ENCODE results near the gene EHBP1.

The EHBP1 gene

DNA sequence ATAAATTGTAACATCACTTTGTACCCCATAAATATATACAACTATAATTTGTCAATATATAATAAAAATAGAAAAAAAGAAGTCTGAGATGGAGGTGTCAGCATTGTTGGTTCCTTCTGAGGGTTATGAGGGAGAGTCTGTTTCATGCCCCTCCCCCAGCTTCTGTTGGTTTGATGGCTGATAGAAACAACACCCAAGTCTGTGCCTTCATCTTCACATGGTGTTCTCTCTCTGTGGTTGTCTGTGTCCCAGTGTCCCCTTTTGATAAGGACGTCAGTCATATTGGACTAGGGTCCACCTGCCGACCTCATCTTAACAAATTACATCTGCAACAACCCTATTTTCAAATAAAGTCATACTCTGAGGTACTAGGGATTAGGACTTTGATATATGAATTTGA, 20.3 kb upstream of the EHBP1 start:
- H3K79me2 ChIP-seq, result no peaks in the 10 kb centered on the region
- H3K9ac ChIP-seq, result no peak overlapping the region
- no peak overlapping the region for H3K4me3 ChIP-seq (ENCODE audit: low read depth, low read length)
- TF ChIP-seq CTCF (IDR thresholded peaks at IDR 0.05), result no peak
- no peaks in the 10 kb centered on the region for H3K9me3 ChIP-seq (ENCODE audit: control insufficient read depth, low read length)
- H3K36me3 ChIP-seq (ENCODE audit: control insufficient read depth, insufficient read depth, low read length), result no peaks in the 10 kb centered on the region
- H3K4me1 ChIP-seq, result no peaks in the 10 kb centered on the region
- no peak overlapping the region for H3K27ac ChIP-seq
- H3K27me3 ChIP-seq (ENCODE audit: control insufficient read depth, insufficient read depth, low read length), result no peaks in the 10 kb centered on the region
- no peak overlapping the region for H3K4me2 ChIP-seq (ENCODE audit: low read length)
- H2AFZ ChIP-seq, result no peak overlapping the region

DNA sequence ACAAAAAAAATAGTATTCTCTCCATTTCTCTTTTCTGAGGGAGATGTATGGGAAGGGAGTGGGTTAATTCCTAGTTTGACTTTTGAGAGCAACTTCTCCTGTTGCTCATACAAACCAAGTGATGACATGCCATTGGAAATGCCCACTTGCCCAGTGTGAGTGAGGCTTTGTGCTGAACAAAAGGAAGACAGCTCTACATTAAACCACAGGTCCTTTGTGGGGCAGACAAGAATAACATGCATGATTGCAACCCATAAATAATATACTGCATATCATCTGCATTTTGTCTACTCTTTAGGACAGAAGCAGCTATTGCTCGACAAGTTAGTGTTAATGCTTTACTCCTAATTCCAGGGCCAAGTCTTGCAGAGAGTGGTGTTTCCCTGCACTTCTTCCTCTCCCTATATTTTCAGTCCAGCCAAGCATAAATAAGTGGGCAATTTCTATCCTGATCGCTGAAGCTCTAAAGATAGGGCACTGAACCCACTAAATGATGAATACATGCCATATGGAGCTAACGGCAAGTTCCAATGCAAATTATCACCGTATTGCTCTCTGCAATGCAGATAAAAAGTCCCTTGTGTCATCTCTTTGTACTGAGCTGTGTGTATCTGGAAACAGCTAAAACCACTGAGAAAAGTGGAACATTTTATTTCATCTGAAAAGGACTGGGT, 19.4 kb upstream of the EHBP1 start:
- H3K27ac ChIP-seq, result no peak overlapping the region
- no peak overlapping the region for H3K4me3 ChIP-seq (ENCODE audit: low read depth, low read length)
- TF ChIP-seq CTCF (IDR thresholded peaks at IDR 0.05), result no peak
- no peaks in the 10 kb centered on the region for H3K27me3 ChIP-seq (ENCODE audit: control insufficient read depth, insufficient read depth, low read length)
- H2AFZ ChIP-seq, result no peak overlapping the region
- H3K4me1 ChIP-seq, result no peaks in the 10 kb centered on the region
- no peaks in the 10 kb centered on the region for H3K9me3 ChIP-seq (ENCODE audit: control insufficient read depth, low read length)
- H3K36me3 ChIP-seq (ENCODE audit: control insufficient read depth, insufficient read depth, low read length), result no peaks in the 10 kb centered on the region
- no peaks in the 10 kb centered on the region for H3K79me2 ChIP-seq
- H3K9ac ChIP-seq, result no peak overlapping the region
- no peak overlapping the region for H3K4me2 ChIP-seq (ENCODE audit: low read length)

- Histone ChIP-seq H3K9me3 (ENCODE audit: control insufficient read depth, low read length) (no peaks in the 10 kb centered on the region), H3K36me3 (ENCODE audit: control insufficient read depth, insufficient read depth, low read length) (no peaks in the 10 kb centered on the region), H2AFZ (no peak overlapping the region), H3K4me1 (no peaks in the 10 kb centered on the region), H3K79me2 (no peaks in the 10 kb centered on the region), H3K9ac (no peak overlapping the region), H3K27ac (no peak overlapping the region), H3K4me3 (ENCODE audit: low read depth, low read length) (no peak overlapping the region), H3K4me2 (ENCODE audit: low read length) (no peak overlapping the region), H3K27me3 (ENCODE audit: control insufficient read depth, insufficient read depth, low read length) (no peaks in the 10 kb centered on the region)
- no peak for TF ChIP-seq CTCF (IDR thresholded peaks at IDR 0.05)
These were observed 17.9 kb upstream of the EHBP1 start for GRCh38 chr2:62687636-62688035.

DNA sequence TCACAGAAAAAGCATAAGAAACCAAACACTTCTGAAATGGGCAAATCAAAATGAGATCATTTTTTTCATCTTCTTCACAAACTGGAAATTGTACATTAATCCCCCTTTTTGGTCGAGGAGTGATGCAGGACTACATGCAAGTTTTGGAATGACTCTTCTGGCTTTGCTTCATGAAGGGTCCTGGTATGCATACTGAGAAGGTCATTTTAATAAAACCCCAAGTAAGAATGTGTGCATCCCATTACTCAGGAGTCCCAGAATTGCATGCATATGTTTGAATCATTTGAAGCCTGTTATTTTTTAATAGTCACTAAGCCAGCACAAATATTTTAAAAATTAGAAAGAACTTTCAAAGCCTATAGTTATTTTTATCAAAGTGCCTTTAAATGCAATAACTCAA, 16.7 kb upstream of the EHBP1 start:
- no peaks in the 10 kb centered on the region for H3K27me3 ChIP-seq (ENCODE audit: control insufficient read depth, insufficient read depth, low read length)
- no peak overlapping the region for H2AFZ ChIP-seq
- H3K4me2 ChIP-seq (ENCODE audit: low read length), result no peak overlapping the region
- no peak overlapping the region for H3K27ac ChIP-seq
- no peak for TF ChIP-seq CTCF (IDR thresholded peaks at IDR 0.05)
- H3K79me2 ChIP-seq, result no peaks in the 10 kb centered on the region
- no peaks in the 10 kb centered on the region for H3K36me3 ChIP-seq (ENCODE audit: control insufficient read depth, insufficient read depth, low read length)
- no peaks in the 10 kb centered on the region for H3K9me3 ChIP-seq (ENCODE audit: control insufficient read depth, low read length)
- no peak overlapping the region for H3K9ac ChIP-seq
- no peaks in the 10 kb centered on the region for H3K4me1 ChIP-seq
- no peak overlapping the region for H3K4me3 ChIP-seq (ENCODE audit: low read depth, low read length)

DNA sequence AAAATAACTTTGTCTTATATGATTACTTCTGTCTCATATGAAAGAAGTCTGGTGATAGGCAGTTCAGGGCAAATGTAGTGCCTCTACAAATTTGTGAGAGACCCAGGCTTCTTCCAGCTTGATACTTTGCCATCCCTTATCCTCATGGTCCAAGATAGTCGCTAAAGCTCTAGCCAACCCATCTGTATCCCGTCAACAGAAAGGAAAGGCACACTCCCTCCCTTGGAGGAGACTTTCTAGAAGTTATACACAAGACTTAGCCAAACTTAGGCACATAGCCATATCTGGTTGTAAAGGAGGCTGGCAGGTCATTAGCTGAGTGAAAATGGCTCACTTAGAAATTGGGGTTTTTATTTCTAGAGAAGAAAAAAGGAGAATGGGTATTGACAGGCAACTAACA, 14.3 kb upstream of the EHBP1 start:
- H3K27me3 ChIP-seq (ENCODE audit: control insufficient read depth, insufficient read depth, low read length), result no peaks in the 10 kb centered on the region
- H3K79me2 ChIP-seq, result no peaks in the 10 kb centered on the region
- H3K4me3 ChIP-seq (ENCODE audit: low read depth, low read length), result no peak overlapping the region
- no peaks in the 10 kb centered on the region for H3K9me3 ChIP-seq (ENCODE audit: control insufficient read depth, low read length)
- no peak overlapping the region for H2AFZ ChIP-seq
- H3K27ac ChIP-seq, result no peak overlapping the region
- H3K4me1 ChIP-seq, result no peaks in the 10 kb centered on the region
- no peak overlapping the region for H3K9ac ChIP-seq
- no peak for TF ChIP-seq CTCF (IDR thresholded peaks at IDR 0.05)
- H3K36me3 ChIP-seq (ENCODE audit: control insufficient read depth, insufficient read depth, low read length), result no peaks in the 10 kb centered on the region
- H3K4me2 ChIP-seq (ENCODE audit: low read length), result no peak overlapping the region

Measured in parathyroid adenoma (tissue), 2 donors.